NB4 (cell line): ENCODE measurements around the gene CAMK4.

Experiments
- CTCF ChIP-seq: IDR thresholded peaks from one replicate; pipeline ENCODE4 v1.5.1; 2012; ENCODE audit warnings: low read depth, low read length
- POLR2A ChIP-seq: IDR thresholded peaks from 2 replicates; pipeline ENCODE4 v1.6.1; 2011; ENCODE audit warnings: mild to moderate bottlenecking; ENCODE audit not compliant: insufficient read length; ENCODE audit errors: extremely low read depth

GRCh38 chr5:111514087-111514486 lies 289.9 kb downstream of the CAMK4 start:
- TF ChIP-seq POLR2A (no peak), CTCF (no peak)
